Dermis blood vessel endothelial cell (primary cell): Measurements from ENCODE around the gene COL5A2. TPM values are rescaled to one million over a fixed set of nuclear protein-coding genes. Genes with fewer than 3 reads are reported as not detected.

Source experiments
- DNase-seq: peaks from one replicate; pipeline ENCODE4 v3.0.0; 2010
- total RNA-seq: library from RNA; depleted of rRNA; stranded (reverse); fragments of >200 nt; gene quantifications from 2 replicates; pipeline ENCODE4 v1.2.3, GENCODE V29; 2014

COL5A2 gene
- total RNA-seq, 1 donor from 2014 or later: 87.1 TPM

DNA sequence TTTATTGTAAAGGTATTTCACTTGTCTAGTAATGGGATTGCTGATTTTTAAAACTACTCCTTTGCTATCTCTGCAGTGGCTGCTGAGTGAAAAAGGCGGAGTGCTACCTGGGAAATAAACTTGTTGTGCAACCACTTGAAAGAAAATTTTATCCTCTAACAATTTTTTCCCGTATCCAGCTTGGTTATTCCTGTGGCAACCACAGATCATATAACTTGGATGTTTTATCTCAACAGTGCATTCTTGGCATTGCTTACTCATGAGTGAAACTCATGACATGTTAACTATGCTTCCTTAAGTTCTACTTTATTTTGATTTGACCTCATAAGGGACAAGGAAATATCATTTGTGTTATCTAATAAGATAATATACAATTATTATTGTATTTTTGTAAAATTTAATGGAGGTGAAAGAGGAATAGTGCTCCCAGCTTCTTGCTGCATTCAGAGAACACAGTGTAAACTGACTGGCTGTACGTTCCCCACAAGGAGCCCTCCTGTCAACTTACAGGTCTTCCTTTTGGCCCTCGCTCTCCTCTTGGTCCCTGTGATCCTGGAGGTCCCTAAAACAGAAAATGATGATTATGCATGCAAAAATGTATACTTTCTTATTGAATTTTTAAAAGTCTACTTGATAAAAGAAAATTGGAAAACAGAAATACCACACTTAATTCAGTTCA is 82.7 kb downstream of the COL5A2 start:
- peak; percentile 44 for DNase-seq

DNA sequence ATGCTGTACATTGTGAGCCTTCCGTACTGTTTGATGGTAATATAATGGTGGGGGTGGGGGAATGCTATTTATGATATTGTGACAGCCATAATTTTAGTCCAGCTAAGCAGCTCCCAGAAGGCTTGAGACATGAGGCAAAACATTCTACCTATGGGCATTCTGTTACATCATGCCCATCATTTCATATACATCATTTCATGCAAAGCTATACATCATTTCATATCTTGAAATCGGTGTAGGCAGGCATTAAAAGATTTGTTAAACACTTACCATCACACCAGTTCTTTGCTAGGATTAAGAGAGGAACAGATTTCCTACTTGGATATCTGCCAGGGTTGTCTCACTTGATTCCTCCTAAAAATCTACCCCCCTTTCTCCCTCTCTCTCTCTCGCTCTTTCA is 84.5 kb downstream of the COL5A2 start:
- DNase-seq: no peak

DNA sequence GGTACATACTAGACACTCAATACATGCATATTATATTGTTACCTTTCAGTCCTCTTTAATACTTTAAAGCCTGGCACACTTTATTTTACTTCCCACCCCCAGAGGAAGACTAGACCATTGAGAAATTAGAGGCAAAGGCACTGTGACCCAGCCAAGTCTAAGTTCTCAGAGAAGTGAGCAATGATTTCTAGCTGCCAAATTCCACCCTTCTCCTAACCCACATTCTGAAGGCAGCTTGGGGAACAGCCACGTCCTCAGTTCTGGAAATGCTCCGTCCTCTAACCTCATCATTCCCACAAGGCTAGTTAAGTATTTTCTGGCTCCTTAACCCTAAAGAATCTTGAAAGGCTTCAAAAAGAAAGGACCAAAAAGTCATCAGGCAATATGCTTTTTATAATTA is 86.6 kb downstream of the COL5A2 start:
- DNase-seq: no peak

DNA sequence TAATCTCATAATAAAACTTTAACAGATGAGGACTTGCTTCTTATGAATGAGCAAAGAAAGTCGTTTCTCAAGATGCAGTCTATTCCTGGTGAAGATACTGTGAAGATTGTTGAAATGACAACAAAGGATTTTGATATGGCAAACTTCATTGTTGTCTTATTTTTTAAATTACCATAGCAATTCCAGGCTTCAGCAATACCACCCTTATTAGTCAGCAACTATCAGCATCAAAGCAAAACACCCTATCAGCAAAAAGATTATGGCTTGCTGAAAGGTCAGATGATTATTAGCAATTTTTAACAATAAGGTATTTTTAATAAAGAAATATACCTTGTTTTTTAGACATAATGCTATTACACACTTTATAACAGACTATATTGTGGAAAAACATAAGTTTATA is 88.3 kb downstream of the COL5A2 start:
- no peak for DNase-seq

DNA sequence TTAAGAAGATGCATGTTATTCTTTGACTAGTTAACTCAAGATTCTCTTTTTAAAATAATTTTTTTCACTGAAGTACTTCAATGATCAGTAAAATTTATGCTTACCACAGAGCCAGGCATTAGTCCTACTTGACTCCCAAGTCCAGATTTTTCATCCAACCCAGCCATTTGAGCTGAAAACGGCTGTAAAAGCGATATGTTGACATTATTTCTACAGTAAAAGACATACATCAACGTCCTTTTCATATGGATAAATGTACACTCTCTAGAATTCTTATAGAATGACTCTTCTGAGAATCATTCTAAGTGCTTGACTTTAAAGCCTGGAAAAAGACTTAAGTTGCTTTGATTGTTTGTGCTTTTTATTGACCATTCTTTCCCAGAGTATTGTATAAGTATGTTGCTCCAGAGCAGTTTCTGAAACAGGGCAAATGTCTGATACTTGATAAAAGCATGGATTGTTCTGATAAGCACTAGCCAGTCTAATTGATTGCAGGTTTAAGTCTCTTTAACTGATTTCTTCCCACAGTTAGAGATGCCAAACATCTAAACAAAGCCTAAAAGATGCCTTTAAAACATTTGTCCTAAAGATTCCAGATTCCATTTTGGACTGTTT is 90.9 kb downstream of the COL5A2 start:
- DNase-seq: no peak

DNA sequence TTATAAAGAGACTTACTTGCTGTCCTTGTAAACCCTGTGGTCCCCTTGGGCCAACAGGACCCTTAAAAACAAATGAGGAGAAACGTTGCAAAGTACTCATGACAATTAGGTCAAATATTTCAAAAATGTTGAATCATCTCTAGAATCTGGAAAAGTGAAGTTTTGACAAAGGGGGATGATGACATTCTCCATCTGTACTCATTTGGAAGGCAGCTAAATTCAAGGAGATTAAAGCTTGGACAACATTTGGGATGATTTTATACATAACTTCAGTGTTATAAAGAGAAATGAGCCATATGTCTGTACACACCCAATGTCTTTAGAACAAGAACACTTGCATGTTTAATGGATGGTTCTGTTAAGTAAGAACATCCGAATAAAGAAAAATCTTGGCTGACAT is 92.9 kb downstream of the COL5A2 start:
- no peak for DNase-seq

DNA sequence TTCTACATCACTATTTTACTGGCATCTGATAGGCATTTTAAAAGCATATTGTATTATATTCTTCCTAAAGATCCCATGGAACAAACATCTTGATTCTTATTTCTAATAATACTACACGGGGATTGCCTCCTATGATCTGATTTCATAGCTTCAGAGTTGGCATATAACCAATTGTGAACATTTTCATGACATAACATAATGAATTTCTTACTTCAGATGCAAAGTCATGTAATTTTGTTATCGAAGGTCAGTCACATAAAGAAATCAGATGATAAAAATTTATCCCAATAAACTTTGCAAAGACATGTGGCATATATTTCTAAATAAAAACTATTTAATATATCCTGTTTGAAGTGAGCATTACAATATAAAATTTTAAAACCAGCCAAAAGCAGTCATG is 93.3 kb downstream of the COL5A2 start:
- DNase-seq: no peak

DNA sequence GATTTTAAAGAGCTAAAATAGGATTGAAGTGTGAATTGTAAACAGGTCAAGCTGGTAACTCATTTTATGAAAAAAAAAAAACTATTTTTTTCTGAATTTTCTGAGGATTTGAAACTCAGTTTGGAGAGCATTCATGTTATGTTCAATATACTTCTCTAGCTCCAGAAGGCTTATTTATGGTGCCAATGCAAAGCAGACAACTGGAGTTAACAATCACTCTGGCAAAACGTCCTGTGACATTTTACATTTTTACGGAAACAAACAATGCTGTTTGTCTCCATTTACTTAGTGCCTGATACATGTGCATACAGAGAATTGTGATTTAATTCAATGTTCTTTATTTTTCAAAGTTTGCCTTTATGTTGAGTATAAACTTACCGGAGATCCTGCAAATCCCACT is 96.0 kb downstream of the COL5A2 start:
- DNase-seq: no peak

DNA sequence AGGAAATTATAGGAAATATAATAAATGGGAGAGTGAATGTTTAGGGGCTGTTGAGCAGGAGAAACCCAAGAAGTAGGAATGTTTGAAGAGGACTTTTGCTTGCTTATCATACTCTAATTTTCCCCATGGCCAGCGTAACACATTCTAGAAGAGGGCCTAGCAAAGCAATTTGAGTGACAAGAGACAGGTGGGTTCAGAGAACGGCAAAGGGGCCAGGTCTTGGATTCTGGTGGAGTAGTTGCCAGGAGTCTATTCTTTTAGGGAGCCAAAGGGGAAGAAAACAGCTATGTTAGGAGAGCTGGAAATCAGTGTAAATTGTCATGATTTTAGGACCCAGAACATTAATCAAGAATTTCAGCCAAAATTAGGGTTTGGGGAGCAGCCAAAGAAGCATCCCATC is 96.5 kb downstream of the COL5A2 start:
- no peak for DNase-seq

DNA sequence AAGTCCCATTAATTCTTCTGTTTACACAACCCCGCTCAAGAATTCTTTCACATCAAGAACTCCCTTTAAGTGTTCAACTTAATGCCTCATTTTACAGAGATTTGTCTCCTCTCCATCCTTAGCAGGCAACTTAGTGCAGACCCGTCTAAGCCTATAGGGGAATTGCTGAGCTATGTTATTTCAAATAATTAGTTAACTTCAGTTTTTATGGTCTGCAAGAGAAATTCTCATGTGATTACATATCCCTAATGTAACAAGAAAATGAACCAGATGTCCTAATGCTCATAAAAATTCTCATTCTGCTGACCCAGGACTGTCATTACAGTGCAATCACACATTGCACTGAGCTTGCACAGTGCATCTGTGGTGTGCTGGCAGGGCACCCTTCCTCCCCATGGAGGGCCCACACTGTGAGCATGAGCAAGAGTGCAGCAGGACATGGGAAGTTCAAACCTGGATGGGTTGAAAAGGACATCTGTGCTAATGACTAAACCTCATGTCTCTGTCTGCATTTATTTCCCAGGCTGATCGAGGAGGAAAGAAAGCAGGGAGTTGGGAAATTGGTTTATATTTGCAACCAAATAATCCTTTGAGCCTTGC is 97.1 kb downstream of the COL5A2 start:
- DNase-seq: no peak

DNA sequence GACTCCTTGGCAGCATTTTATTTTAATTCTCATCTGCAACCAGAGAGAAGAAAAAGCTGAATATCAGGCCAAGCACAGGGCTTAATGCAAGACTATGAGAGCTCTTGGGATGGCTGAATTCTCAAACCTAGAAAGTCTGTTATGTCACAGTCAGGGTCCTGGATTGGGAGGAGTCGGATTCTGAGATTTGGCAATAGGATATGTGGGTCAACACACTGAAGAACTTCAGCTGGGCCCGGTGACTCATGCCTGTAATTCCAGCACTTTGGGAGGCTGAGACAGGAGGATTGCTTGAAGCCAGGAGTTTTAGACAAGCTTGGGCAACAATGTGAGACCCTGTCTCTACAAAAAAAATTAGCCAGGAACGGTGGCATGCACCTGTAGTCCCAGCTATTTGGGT is 103.0 kb downstream of the COL5A2 start:
- no peak for DNase-seq

DNA sequence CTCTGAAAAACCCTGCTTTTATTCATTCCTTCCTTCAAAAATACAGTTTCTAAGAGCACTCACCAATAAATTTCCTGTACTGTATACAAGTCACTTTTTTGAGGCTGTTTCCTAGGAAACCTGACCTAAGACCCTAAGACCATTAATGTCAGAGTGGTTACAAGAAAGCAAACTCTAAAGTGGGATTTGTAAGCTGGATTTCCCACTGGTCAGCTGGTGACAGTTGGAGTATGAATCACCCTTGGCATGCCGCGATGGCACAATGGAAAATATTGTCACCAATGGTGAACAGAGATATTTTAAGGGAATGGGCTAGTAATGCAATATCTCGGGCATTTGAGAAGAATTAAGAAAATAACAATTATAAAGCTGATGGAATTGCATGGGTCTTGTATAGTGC is 103.4 kb downstream of the COL5A2 start:
- DNase-seq: no peak

DNA sequence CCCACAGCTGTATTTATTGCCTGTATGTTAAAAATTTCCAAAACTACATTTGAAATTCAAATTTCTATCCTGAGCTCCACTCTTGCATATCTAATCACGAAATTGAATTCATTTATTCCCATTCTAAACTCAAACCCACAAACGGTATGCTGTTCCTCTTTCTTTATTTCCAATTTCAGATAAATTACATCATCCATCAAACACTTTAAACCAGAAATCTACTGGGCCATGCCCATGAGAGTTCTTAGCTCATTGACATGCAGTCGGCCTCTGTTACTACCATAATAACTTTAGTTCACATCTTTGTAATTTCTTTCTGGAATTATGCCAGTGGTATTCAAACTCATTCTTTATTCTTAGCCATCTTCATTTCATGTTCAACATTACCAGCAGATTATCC is 105.1 kb downstream of the COL5A2 start:
- DNase-seq: no peak

DNA sequence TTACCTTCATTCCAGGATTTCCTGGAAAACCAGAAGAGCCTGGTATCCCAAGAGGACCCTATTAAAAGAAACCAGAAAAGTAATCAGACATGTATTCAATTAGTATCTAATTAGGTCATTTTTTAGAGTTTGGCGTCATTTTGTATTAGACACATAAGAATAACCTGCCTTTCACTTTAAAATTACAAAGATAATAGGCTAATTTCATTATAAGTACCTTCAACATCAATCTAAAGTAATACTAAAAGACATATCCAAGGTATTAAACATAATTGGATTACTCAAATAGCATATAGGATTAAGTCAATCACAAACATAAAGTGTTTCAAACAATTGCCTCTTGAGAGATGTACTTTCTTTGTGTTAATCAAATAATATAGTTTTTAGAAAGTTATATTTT is 107.5 kb downstream of the COL5A2 start:
- DNase-seq: no peak

DNA sequence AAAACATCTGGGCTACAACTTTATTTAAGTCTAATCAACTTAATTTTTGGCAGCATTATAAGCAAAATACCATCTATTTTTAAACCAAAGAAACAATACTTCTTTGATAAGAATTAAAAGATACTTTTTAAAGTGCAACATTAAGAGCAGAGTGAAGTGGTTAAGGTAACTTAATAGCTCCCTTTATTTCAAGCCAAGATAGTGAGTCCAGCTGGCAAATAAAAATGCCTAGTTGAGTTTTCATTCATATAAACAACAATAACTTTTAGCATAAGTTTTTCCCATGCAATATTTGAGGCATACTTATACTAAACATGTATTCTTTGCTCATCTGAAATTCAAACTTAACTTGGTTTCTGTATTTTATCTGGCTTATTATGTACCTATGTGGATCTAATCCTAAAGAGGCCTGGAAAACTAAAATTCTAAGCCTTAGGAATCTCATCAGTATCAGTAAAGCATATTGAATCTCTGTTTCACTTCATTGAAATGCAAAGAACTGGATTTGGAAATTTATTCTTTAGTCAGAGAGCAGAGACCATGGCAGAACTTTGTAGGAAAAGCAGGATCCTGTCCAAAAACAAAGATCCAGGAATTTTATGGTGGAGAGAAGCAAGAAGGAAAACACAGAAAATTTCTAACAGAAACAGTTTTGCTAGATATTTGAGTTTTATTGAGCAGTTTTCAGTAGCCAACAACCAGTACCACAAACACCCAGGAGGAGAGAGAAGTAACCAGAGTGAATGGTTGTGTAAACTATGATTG is 109.5 kb downstream of the COL5A2 start:
- no peak for DNase-seq

DNA sequence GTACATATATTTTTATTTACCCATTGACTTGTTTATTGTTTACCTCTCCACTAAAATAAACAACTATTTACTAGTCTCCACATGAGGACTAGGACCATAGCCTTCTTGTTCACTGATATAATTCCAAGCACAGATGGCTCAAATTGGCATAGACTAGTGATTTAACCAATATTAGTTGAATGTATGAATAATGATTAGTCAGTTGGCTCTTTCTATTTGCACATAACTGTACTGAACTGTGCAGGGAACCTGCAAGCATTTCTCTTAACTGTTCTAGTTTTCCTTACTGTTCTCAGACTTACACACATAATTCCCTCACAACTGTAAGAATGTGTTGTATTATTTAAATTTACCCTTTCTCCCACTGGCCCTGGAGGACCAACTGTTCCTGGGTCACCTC is 113.5 kb downstream of the COL5A2 start:
- no peak for DNase-seq

DNA sequence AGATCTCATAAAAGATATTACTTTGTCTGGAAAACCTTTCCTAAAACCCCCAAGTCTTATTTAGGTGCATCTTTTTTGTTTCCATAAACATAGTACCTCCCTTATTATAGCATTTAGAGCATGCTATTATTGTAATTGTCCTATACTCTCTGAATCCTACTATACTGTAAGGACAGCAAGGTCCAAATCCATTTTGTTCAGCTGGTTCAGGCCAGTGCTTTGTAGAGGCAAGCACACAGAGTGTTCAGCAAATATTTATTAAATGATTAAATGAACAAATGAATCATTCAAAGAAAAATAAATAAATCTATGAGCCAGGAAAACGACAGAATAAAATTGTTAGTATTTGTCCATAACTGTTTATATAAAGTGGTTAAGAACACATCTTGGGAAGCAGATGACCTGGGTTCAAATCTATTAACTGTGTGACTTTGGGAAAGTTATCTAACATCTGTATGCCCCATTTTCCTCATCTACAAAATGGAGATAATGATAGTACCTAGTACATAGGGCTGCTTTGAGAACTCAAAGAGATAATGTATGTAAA is 119.4 kb downstream of the COL5A2 start:
- no peak for DNase-seq

DNA sequence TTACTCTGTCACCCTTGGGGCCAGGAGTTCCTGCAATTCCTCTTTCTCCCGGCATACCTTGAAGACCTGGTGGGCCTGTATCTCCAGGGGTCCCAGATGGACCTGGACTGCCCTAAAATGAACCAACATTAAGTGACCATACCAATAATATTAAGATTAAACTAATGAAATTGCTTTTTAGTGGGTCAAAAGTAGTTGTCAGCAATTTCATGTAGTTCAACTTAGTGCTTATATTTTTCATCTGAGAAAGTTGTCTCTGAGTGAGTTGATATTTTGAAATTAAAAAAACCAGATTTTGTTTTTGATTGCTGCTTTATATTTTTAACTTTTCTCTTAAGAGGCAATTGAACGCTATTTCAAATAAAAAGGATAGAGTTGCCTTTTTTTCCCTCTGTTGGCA is 122.2 kb downstream of the COL5A2 start:
- no peak for DNase-seq

DNA sequence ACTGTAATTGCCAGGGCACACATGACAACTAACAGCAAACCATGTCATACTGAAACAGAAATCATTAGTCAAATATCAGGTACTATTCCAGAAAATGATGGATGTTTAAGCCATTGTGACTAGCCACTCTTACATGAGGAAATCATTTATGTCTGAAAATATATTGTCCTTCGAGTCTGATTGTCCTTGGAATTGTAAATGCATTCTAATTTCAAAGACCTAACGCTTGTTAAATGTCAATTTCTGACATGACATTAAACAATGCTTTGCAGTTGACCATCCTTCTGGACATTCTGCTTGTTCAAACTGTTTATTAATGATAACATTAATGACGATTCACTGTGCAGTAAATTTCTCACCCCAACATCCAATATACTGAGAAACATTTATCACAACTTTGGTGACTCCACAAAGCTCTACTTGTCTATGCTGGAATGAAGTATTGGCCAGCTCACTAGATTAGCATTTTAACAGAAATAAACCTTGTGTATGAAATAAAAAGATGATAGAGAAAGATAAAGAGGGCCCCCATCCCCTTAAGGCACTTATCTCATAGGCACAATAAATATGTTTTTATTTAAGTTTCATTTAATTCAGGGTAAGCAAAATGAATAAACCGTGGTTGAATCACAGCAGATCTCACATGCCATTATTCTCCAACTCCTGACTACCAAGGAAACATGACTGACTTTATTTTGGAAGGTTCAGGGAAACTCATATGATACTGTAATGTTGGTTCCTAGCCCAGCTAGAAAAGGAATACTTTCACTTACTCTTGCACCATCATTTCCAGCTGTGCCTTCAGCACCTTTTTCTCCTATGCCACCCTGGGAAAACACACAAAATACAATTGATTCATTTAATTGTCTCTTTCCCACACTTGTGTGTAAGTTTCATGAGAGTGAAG is 123.1 kb downstream of the COL5A2 start:
- no peak for DNase-seq

DNA sequence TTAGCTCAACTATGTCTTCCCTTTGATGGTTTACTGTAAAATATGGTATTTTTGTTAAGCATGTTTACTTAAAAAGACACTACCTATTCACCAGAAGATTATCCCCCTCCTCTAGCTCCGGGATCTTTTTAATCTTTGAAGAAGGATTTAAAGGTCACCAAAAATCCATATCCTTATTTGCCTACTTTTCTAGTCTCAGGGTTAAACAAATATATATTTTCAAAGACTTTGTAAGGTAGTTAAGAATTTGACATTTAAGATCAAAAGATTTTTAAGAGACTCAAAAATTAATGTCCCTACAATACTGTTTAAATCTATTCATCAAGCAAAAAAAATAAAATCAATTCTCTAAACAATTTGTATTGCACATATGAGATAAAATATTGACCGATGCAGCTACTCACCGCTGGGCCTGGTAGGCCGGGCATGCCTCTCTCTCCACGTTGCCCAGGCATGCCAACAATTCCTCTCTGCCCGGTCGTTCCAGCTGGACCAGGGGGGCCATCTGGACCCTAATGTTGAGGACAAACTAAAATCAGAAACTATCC is 129.3 kb downstream of the COL5A2 start:
- no peak for DNase-seq

DNA sequence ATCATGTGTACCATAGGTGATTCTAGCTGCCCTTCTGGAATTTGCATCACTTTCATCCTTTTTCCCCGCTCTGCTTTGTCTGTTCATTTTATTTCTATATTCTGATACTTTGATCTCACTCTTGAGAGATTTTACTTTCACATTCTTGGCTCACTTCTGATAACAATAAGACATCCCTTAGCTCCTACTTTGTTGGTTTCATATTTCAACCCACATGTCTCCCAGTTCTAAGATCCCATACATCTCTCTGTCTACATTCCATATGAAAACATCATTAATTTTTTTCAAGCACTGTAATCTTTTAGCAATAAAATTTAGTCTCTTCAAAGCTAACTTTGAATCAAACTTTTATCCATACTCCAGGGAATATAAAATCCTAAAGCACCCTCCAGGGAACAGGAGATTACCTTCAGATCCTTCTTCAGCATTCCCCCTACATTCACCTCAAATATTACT is 129.8 kb downstream of the COL5A2 start:
- no peak for DNase-seq

DNA sequence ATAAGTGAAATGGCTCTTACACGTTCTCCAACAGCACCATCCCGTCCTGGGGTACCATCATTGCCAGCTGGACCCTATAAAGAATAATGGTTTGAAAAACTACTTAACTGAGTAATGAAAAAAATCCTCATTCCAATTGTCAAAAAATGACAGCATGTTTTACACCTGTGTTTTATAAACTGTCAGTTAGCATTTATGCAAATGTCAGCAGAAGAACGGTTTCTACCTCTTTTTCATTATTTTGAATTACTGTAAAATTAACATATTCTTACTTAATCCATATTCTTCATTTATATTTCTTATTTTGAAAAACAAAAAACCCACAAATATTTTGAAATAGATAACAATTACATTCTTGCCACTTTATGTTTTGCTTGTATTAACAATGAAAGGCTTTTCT is 131.4 kb downstream of the COL5A2 start:
- no peak for DNase-seq
